Bronchial epithelial cell (primary cell): Measurements from ENCODE around the gene MMEL1. TPM values are rescaled to one million over a fixed set of nuclear protein-coding genes. Genes with fewer than 3 reads are reported as not detected.

Experiments used
- DNase-seq: peaks from one replicate; pipeline ENCODE4 v3.0.0-alpha.2; 2010; ENCODE audit warnings: low read depth
- FAIRE-seq: peaks from 2 replicates; lab custom pipeline; 2011; peaks lifted over from hg19 to GRCh38; lab: Jason Lieb, UNC
- H3K27me3 ChIP-seq: 2 replicates; pipeline ENCODE4 v1.5.1; 2011; ENCODE audit warnings: low read length; ENCODE audit not compliant: control insufficient read depth, insufficient read depth
- H3K36me3 ChIP-seq: 2 replicates; pipeline ENCODE4 v1.5.1; 2011; ENCODE audit warnings: low read length; ENCODE audit not compliant: control insufficient read depth, insufficient read depth
- H3K4me3 ChIP-seq: 2 replicates; pipeline ENCODE4 v1.5.1; 2011; ENCODE audit warnings: mild to moderate bottlenecking, low read depth, low read length, control low read depth
- CTCF ChIP-seq: IDR thresholded peaks from 2 replicates; pipeline ENCODE4 v1.5.1; 2011; ENCODE audit warnings: mild to moderate bottlenecking, moderate library complexity, low read length, control low read depth, inconsistent platforms; ENCODE audit not compliant: insufficient read depth, severe bottlenecking
- total RNA-seq: library from RNA; depleted of rRNA; stranded (reverse); fragments of >200 nt; gene quantifications from 2 replicates; pipeline ENCODE4 v1.2.1, GENCODE V29; 2014

The MMEL1 gene
- total RNA-seq, 1 donor from 2014 or later = not detected

GRCh38 chr1:2567083-2567679 is 65.6 kb downstream of the MMEL1 start:
- TF ChIP-seq CTCF = no peak
- Histone ChIP-seq H3K4me3 (no peak overlapping the region), H3K36me3 (no peaks in the 10 kb centered on the region), H3K27me3 (peaks cover 5% of the 10 kb centered on the region)
- DNase-seq (no peak), FAIRE-seq (no peak)

DNA sequence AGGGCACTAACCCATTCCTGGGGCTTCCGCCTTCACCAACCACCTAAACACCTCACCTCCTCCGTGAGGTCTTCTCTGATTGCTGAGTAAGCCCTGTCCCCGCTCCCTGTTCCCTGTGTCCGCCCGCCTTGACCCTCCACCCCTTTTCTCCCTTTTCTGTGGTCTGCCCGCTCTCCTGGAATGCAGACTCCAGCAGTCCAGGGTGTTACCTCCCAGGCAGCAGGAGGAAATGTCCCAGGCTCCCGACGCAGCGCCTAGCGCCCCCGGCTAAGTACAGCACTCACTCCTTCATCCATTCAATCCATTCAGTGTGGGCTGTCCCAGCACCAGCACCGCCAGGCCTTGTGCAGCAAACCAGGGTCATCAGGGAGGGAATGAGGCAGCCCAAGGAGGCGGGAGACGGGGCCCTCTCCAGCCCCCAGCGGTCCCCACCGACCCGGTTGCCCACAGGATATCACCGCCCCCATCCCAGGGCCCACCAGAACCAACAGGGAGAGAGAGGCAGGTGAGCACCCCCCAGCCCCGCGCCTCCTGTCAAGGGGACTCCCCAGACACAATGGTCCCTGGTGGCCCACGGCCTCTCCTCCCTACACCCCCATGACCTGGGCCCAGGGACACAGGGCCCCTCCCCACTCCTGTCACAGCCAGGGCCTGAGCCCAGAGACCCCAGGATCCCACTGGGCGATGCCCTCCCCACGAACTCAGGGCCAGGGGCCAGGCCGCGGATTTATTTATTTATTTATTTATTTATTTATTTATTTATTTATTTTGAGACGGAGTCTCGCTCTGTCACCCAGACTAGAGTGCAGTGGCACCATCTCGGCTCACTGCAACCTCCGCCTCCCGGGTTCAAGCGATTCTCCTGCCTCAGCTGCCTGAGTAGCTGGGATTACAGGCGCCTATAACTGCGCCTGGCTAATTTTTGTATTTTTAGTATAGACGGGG is 66.4 kb downstream of the MMEL1 start:
- no peaks in the 10 kb centered on the region for H3K36me3 ChIP-seq
- no peak overlapping the region for H3K4me3 ChIP-seq
- FAIRE-seq (no peak), DNase-seq (no peak)
- no peak for TF ChIP-seq CTCF
- H3K27me3 ChIP-seq = peaks cover 5% of the 10 kb centered on the region

- DNase-seq (no peak), FAIRE-seq (no peak)
- Histone ChIP-seq H3K4me3 (no peak overlapping the region), H3K36me3 (no peaks in the 10 kb centered on the region), H3K27me3 (peaks cover 5% of the 10 kb centered on the region)
- no peak for TF ChIP-seq CTCF
Measured at GRCh38 chr1:2564815-2565374, 67.9 kb downstream of the MMEL1 start.

GRCh38 chr1:2564006-2564814 is 68.6 kb downstream of the MMEL1 start:
- Histone ChIP-seq H3K27me3 (peaks cover 5% of the 10 kb centered on the region), H3K4me3 (no peak overlapping the region), H3K36me3 (no peaks in the 10 kb centered on the region)
- TF ChIP-seq CTCF = no peak
- no peak for DNase-seq
- FAIRE-seq = no peak

GRCh38 chr1:2563205-2563604 is 69.6 kb downstream of the MMEL1 start:
- no peak for FAIRE-seq
- DNase-seq = no peak
- no peak for TF ChIP-seq CTCF

More at GRCh38 chr1:2563205-2563604, 69.6 kb downstream of the MMEL1 start:
- Histone ChIP-seq H3K27me3 (peaks cover 5% of the 10 kb centered on the region), H3K4me3 (no peak overlapping the region), H3K36me3 (no peaks in the 10 kb centered on the region)
